GM23338 (cell line): ENCODE results near the gene DUSP5. TPM values are rescaled to one million over a fixed set of nuclear protein-coding genes. Genes with fewer than 3 reads are reported as not detected.
A peak's percentile ranks its signal among the peaks of the same experiment; 100 is the strongest.

Source experiments
- ATAC-seq: fragments of 200-7000 bp; cut with Tn5 transposase; 3 replicates; pipeline ENCODE4 v1.9.1; 2020
- DNase-seq: peaks from one replicate; pipeline ENCODE4 v3.0.0-alpha.2; 2015; ENCODE audit warnings: low spot score
- H2AFZ ChIP-seq: fragments of 200-600 bp; sonication (generic); 2 replicates; pipeline ENCODE4 v1.8.0; 2016; ENCODE audit warnings: antibody characterized with exemption, mild to moderate bottlenecking, moderate library complexity
- H3F3A ChIP-seq: fragments of 200-600 bp; sonication (generic); replicated peaks from 2 replicates; pipeline ENCODE4 v1.8.0; 2017; ENCODE audit warnings: antibody characterized with exemption, mixed run types, low read depth
- H3K27ac ChIP-seq: fragments of 200-600 bp; sonication (generic); 2 replicates; pipeline ENCODE4 v1.6.1; 2016; ENCODE audit warnings: low read depth
- H3K27me3 ChIP-seq: fragments of 200-600 bp; sonication (generic); 2 replicates; pipeline ENCODE4 v1.8.0; 2016; ENCODE audit warnings: mild to moderate bottlenecking, mixed run types, moderate library complexity; ENCODE audit not compliant: insufficient read depth
- H3K36me3 ChIP-seq: fragments of 200-600 bp; sonication (generic); 2 replicates; pipeline ENCODE4 v1.8.0; 2016; ENCODE audit warnings: mild to moderate bottlenecking; ENCODE audit not compliant: insufficient read depth
- H3K4me1 ChIP-seq: fragments of 200-600 bp; sonication (generic); 2 replicates; pipeline ENCODE4 v1.8.0; 2016; ENCODE audit warnings: mild to moderate bottlenecking, moderate library complexity; ENCODE audit not compliant: insufficient read depth
- H3K4me2 ChIP-seq: fragments of 200-600 bp; sonication (generic); 2 replicates; pipeline ENCODE4 v1.7.1; 2017; ENCODE audit warnings: mixed run types
- H3K4me3 ChIP-seq: fragments of 200-600 bp; sonication (generic); 2 replicates; pipeline ENCODE4 v1.6.1; 2016; ENCODE audit warnings: mixed run types
- H3K79me2 ChIP-seq: fragments of 200-600 bp; sonication (generic); replicated peaks from 2 replicates; pipeline ENCODE4 v1.8.0; 2017; ENCODE audit warnings: mild to moderate bottlenecking; ENCODE audit not compliant: insufficient read depth
- H3K9me2 ChIP-seq: fragments of 200-600 bp; sonication (generic); 2 replicates; pipeline ENCODE4 v1.8.0; 2017; ENCODE audit not compliant: insufficient read depth
- H4K20me1 ChIP-seq: fragments of 200-600 bp; sonication (generic); replicated peaks from 2 replicates; pipeline ENCODE4 v1.8.0; 2017; ENCODE audit warnings: mild to moderate bottlenecking; ENCODE audit not compliant: insufficient read depth
- H3K27ac Mint-ChIP-seq: 2 replicates; pipeline ENCODE4 v1.8.0; 2020; ENCODE audit warnings: inconsistent platforms, mild to moderate bottlenecking, moderate library complexity, mixed read lengths
- H3K27me3 Mint-ChIP-seq: 3 replicates; pipeline ENCODE4 v1.8.0; 2022; ENCODE audit warnings: low read depth, mild to moderate bottlenecking, moderate library complexity, mixed read lengths, inconsistent platforms; ENCODE audit not compliant: insufficient read depth, poor library complexity
- H3K36me3 Mint-ChIP-seq: 3 replicates; pipeline ENCODE4 v1.8.0; 2021; ENCODE audit warnings: low read depth, mild to moderate bottlenecking, inconsistent platforms, moderate library complexity, mixed read lengths
- H3K4me1 Mint-ChIP-seq: 3 replicates; pipeline ENCODE4 v1.8.0; 2020; ENCODE audit warnings: mild to moderate bottlenecking, inconsistent platforms, mixed read lengths
- H3K4me3 Mint-ChIP-seq: 3 replicates; pipeline ENCODE4 v1.8.0; 2021; ENCODE audit warnings: moderate library complexity, mild to moderate bottlenecking, inconsistent platforms, mixed read lengths
- H3K9me3 Mint-ChIP-seq: 3 replicates; pipeline ENCODE4 v1.8.0; 2020; ENCODE audit warnings: moderate library complexity, mild to moderate bottlenecking, inconsistent platforms, mixed read lengths
- CREB1 ChIP-seq: fragments of 250-450 bp; sonication (Bioruptor Pico); IDR thresholded peaks from 2 replicates; pipeline ENCODE4 v1.5.0; 2020; ENCODE audit warnings: low read depth, mild to moderate bottlenecking, moderate library complexity
- ETS1 ChIP-seq: IDR thresholded peaks from 2 replicates; pipeline ENCODE4 v1.6.1; 2016; ENCODE audit warnings: antibody characterized with exemption
- EZH2 ChIP-seq: fragments of 200-600 bp; sonication (generic); IDR thresholded peaks from one replicate; pipeline ENCODE4 v1.8.0; 2017; ENCODE audit warnings: antibody characterized with exemption, mild to moderate bottlenecking, low read depth; ENCODE audit not compliant: unreplicated experiment
- JUNB ChIP-seq: IDR thresholded peaks from one replicate; pipeline ENCODE4 v1.6.1; 2016; ENCODE audit warnings: antibody characterized with exemption; ENCODE audit not compliant: unreplicated experiment
- POLR2AphosphoS5 ChIP-seq: IDR thresholded peaks from 2 replicates; pipeline ENCODE4 v1.6.1; 2016; ENCODE audit warnings: antibody characterized with exemption, low read depth
- REST ChIP-seq: IDR thresholded peaks from one replicate; pipeline ENCODE4 v1.6.1; 2018; ENCODE audit warnings: antibody characterized with exemption; ENCODE audit not compliant: unreplicated experiment
- polyA plus RNA-seq: library from polyadenylated mRNA; unstranded; fragments of >200 nt; fragmentation: Nextera tagmentation; extraction: Ambion mirVana; gene quantifications from 2 replicates; pipeline ENCODE4 v1.2.1, GENCODE V29; 2016
- total RNA-seq: library from RNA; depleted of rRNA; stranded (reverse); fragments of >200 nt; shearing (Covaris generic); gene quantifications from 2 replicates; pipeline ENCODE4 v1.2.3, GENCODE V29; 2014

Gene DUSP5
- total and polyA plus RNA-seq, 2 experiments from 2014 or later = 10.8 to 35.9 TPM

- no peak for TF ChIP-seq REST
Measured at GRCh38 chr10:110513949-110514348, 16.2 kb downstream of the DUSP5 start (continued).

- H3F3A ChIP-seq = no peaks in the 10 kb centered on the region
- H3K36me3 ChIP-seq = 0 out of 2 replicates have a peak, but pooled peaks cover 3% of the 10 kb centered on the region
- Mint-ChIP-seq H3K27ac (no peak overlapping the region), H3K4me3 (no peak overlapping the region), H3K4me1 (peaks cover 2% of the 10 kb centered on the region; the same call in 1 of the 3 replicates), H3K9me3 (no peaks in the 10 kb centered on the region), H3K36me3 (peaks cover 51% of the 10 kb centered on the region), H3K27me3 (no peaks in the 10 kb centered on the region)
- H3K4me1 ChIP-seq = no peaks in the 10 kb centered on the region
- no peak overlapping the region for H3K4me2 ChIP-seq
- DNase-seq (no peak), ATAC-seq (no peak)
- TF ChIP-seq EZH2 (no peak), JUNB (no peak), REST (no peak)
- no peak overlapping the region for H3K27ac ChIP-seq
- H4K20me1 ChIP-seq = no peaks in the 10 kb centered on the region
- no peaks in the 10 kb centered on the region for H3K79me2 ChIP-seq
- H3K27me3 ChIP-seq = no peaks in the 10 kb centered on the region
- no peak overlapping the region for H3K4me3 ChIP-seq
- no peaks in the 10 kb centered on the region for H3K9me2 ChIP-seq
- H2AFZ ChIP-seq = no peak overlapping the region
Measured at GRCh38 chr10:110514848-110515247, 17.1 kb downstream of the DUSP5 start.

GRCh38 chr10:110516815-110517492 lies 19.2 kb downstream of the DUSP5 start:
- no peaks in the 10 kb centered on the region for H3K27me3 Mint-ChIP-seq
- ATAC-seq = no peak
- TF ChIP-seq POLR2AphosphoS5 (no peak), ETS1 (no peak), JUNB (no peak), REST (no peak), CREB1 (CRISPR knock-in tag) (no peak)

More at GRCh38 chr10:110516815-110517492, 19.2 kb downstream of the DUSP5 start:
- Histone ChIP-seq H3K4me1 (no peaks in the 10 kb centered on the region), H3K4me3 (no peak overlapping the region), H2AFZ (no peak overlapping the region), H3K27ac (0 out of 2 replicates have a peak overlapping the region, but pooled peaks have one; percentile 14), H3K79me2 (no peaks in the 10 kb centered on the region), H3K36me3 (no peaks in the 10 kb centered on the region), H3K9me2 (no peaks in the 10 kb centered on the region), H4K20me1 (no peaks in the 10 kb centered on the region), H3K27me3 (no peaks in the 10 kb centered on the region), H3F3A (no peaks in the 10 kb centered on the region), H3K4me2 (no peak overlapping the region)
- Mint-ChIP-seq H3K36me3 (peaks cover 30% of the 10 kb centered on the region), H3K9me3 (no peaks in the 10 kb centered on the region), H3K4me3 (no peak overlapping the region), H3K27ac (no peak overlapping the region), H3K4me1 (peaks cover 2% of the 10 kb centered on the region; the same call in 1 of the 3 replicates)
- DNase-seq = no peak
